Loucy (cell line): Measurements from ENCODE around the gene PRRC2C.

Experiments used
- H2AFZ ChIP-seq: fragments of 200-600 bp; sonication (generic); 2 replicates; pipeline ENCODE4 v1.6.0; 2016; ENCODE audit warnings: antibody characterized with exemption, mild to moderate bottlenecking, low read length, moderate library complexity
- H3F3A ChIP-seq: fragments of 200-600 bp; 2 replicates; pipeline ENCODE4 v1.6.0; 2016; ENCODE audit warnings: antibody characterized with exemption, low read depth, mild to moderate bottlenecking
- H3K27me3 ChIP-seq: fragments of 200-600 bp; sonication (generic); 2 replicates; pipeline ENCODE4 v1.6.1; 2014; ENCODE audit warnings: low read length, mild to moderate bottlenecking; ENCODE audit not compliant: insufficient read depth, poor library complexity, severe bottlenecking
- H3K36me3 ChIP-seq: fragments of 200-600 bp; sonication (generic); 2 replicates; pipeline ENCODE4 v1.6.1; 2016; ENCODE audit warnings: low read length; ENCODE audit not compliant: insufficient read depth
- H3K4me1 ChIP-seq: fragments of 200-600 bp; sonication (generic); 2 replicates; pipeline ENCODE4 v1.5.1; 2014; ENCODE audit warnings: low read length, mild to moderate bottlenecking; ENCODE audit not compliant: insufficient read depth, poor library complexity, severe bottlenecking
- H3K4me2 ChIP-seq: fragments of 200-600 bp; sonication (generic); 2 replicates; pipeline ENCODE4 v1.6.0; 2014; ENCODE audit warnings: antibody characterized with exemption, low read length, low read depth, mild to moderate bottlenecking; ENCODE audit not compliant: poor library complexity, severe bottlenecking
- H3K4me3 ChIP-seq: fragments of 200-600 bp; sonication (generic); 2 replicates; pipeline ENCODE4 v1.5.1; 2014; ENCODE audit warnings: low read length, mild to moderate bottlenecking, mixed read lengths; ENCODE audit not compliant: poor library complexity, severe bottlenecking
- H3K79me2 ChIP-seq: fragments of 200-600 bp; sonication (generic); 2 replicates; pipeline ENCODE4 v1.6.1; 2014; ENCODE audit warnings: low read length; ENCODE audit not compliant: insufficient read depth
- H3K9ac ChIP-seq: fragments of 200-600 bp; sonication (generic); 2 replicates; pipeline ENCODE4 v1.6.0; 2014; ENCODE audit warnings: mild to moderate bottlenecking, low read depth, low read length, moderate library complexity; ENCODE audit not compliant: poor library complexity, severe bottlenecking
- H3K9me2 ChIP-seq: fragments of 200-600 bp; sonication (generic); replicated peaks from 2 replicates; pipeline ENCODE4 v1.6.1; 2016; ENCODE audit warnings: low read depth, low read length, mixed read lengths
- H3K9me3 ChIP-seq: fragments of 200-600 bp; sonication (generic); 2 replicates; pipeline ENCODE4 v1.6.1; 2014; ENCODE audit warnings: mild to moderate bottlenecking, antibody characterized with exemption, low read length, low read depth; ENCODE audit not compliant: insufficient read depth
- H4K20me1 ChIP-seq: fragments of 200-600 bp; sonication (generic); 2 replicates; pipeline ENCODE4 v1.6.0; 2014; ENCODE audit warnings: antibody characterized with exemption, low read length, mild to moderate bottlenecking; ENCODE audit not compliant: insufficient read depth, poor library complexity, severe bottlenecking
- CTCF ChIP-seq: fragments of 200-600 bp; sonication (generic); conservative IDR thresholded peaks from 2 replicates; pipeline ENCODE4 v1.5.1; 2014; ENCODE audit warnings: mild to moderate bottlenecking, antibody characterized with exemption, low read length
- EZH2phosphoT487 ChIP-seq: fragments of 200-600 bp; IDR thresholded peaks from 2 replicates; pipeline ENCODE4 v1.6.1; 2018; ENCODE audit warnings: antibody characterized with exemption, mild to moderate bottlenecking, moderate library complexity, borderline replicate concordance

Gene PRRC2C

GRCh38 chr1:171566467-171566866, 81.1 kb downstream of the PRRC2C start:
- Histone ChIP-seq H3K4me1 (no peaks in the 10 kb centered on the region), H3K9ac (no peak overlapping the region), H3K79me2 (no peaks in the 10 kb centered on the region), H4K20me1 (peaks cover 3% of the 10 kb centered on the region), H3K27me3 (no peaks in the 10 kb centered on the region), H3K4me3 (no peak overlapping the region), H3K4me2 (no peak overlapping the region), H3F3A (no peaks in the 10 kb centered on the region), H3K9me2 (no peaks in the 10 kb centered on the region), H2AFZ (no peak overlapping the region), H3K36me3 (peaks cover 89% of the 10 kb centered on the region), H3K9me3 (no peaks in the 10 kb centered on the region)
- TF ChIP-seq EZH2phosphoT487 (no peak), CTCF (peak; percentile 28)

GRCh38 chr1:171570295-171570694, 85.0 kb downstream of the PRRC2C start:
- Histone ChIP-seq H3K4me1 (no peaks in the 10 kb centered on the region), H2AFZ (no peak overlapping the region), H3K4me3 (no peak overlapping the region), H3K9me3 (no peaks in the 10 kb centered on the region), H3K27me3 (no peaks in the 10 kb centered on the region), H3K9ac (no peak overlapping the region), H3K4me2 (no peak overlapping the region), H3K79me2 (no peaks in the 10 kb centered on the region), H3K36me3 (peaks cover 71% of the 10 kb centered on the region), H4K20me1 (peaks cover 3% of the 10 kb centered on the region), H3K9me2 (no peaks in the 10 kb centered on the region), H3F3A (no peaks in the 10 kb centered on the region)
- TF ChIP-seq EZH2phosphoT487, result no peak
- TF ChIP-seq CTCF, result no peak

GRCh38 chr1:171576144-171576543, 90.8 kb downstream of the PRRC2C start:
- H3K4me3 ChIP-seq, result no peak overlapping the region
- TF ChIP-seq EZH2phosphoT487, result no peak
- no peak for TF ChIP-seq CTCF
- H3K9ac ChIP-seq, result no peak overlapping the region
- no peaks in the 10 kb centered on the region for H3F3A ChIP-seq
- no peak overlapping the region for H2AFZ ChIP-seq
- no peaks in the 10 kb centered on the region for H3K27me3 ChIP-seq
- H3K4me2 ChIP-seq, result no peak overlapping the region
- H3K79me2 ChIP-seq, result no peaks in the 10 kb centered on the region
- H4K20me1 ChIP-seq, result no peaks in the 10 kb centered on the region
- no peaks in the 10 kb centered on the region for H3K9me3 ChIP-seq
- H3K9me2 ChIP-seq, result no peaks in the 10 kb centered on the region
- peaks cover 77% of the 10 kb centered on the region for H3K36me3 ChIP-seq
- H3K4me1 ChIP-seq, result no peaks in the 10 kb centered on the region
